NCI-H1694 (cell line): ENCODE measurements around the gene TAGAP.

Experiments used
- DNase-seq: peaks from one replicate; lab custom pipeline; 2025; lab: John Stamatoyannopoulos, UW

TAGAP gene

DNA sequence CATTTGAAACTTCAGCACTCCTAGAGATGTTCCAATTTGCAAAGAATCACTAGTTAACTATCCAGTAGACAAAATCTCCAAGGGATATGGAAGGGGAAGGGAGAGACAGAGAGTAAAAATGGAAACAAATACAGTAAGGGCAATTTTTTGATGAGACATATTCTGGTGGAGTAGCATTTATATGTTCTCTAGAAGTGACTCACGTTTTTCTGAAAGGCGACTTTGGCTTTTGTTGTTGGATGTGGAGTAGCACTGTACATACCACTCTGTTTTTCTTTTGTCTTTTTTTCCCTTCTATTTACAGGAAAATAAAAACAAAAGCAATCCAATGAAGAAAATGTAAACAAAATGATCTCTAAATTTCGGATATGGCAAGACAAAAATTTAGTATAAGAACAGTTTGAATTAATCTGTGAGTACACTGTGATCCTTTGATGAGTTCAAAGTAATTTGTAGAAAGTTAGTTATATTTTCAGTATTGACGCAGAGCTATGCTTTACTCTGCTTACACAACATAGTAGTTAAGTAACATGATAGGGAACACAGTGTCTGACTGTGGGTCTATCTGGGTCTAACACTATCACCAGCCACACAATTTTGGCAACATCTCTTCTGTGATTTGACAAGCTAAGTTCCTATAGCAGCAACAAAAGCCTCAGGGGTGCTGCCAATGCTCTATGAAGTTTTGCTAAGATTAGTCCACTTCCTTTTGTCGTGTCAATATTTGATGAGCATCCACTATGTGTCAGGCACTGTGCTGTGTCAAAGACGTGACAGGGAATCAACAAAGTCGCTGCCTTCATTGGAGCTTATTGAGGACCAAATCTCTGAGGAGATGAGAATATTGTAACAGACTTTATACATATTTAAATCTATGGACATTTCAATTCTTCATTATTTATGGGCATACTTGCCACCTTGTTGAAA, 27.3 kb upstream of the TAGAP start:
- no peak for DNase-seq

DNA sequence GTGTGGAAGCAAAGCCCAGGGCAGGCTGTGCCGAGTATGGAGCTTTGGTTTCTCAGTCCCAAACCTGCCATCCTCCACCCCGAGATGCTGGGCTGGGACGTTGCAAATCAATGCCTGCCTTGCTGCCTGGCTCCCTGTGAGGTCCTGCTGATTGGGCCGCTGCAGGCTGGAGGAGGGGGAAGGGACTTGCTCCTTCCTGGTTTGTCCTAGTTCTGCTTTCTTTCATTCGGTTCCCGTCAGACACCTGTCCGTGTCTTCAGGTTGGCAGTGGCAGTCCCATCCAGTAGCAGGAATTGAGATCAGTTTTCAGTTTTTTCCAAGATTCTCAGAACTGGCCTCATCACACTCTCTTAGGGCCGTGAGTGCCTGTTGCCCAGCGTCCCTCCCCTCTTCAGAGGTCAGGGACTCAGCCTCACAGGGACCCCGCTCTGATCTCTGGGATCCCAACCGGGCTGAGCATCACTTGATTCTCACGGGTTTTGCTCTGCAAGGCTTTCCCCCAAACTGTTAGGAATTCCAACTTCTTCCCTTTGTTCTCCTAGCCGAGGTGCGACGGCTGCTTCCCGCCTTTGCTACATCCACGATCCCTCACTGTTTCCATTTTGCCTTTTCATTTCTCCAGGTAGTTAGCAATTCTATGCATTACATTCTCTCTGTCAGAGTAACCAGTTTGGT, 24.2 kb upstream of the TAGAP start:
- no peak for DNase-seq

DNA sequence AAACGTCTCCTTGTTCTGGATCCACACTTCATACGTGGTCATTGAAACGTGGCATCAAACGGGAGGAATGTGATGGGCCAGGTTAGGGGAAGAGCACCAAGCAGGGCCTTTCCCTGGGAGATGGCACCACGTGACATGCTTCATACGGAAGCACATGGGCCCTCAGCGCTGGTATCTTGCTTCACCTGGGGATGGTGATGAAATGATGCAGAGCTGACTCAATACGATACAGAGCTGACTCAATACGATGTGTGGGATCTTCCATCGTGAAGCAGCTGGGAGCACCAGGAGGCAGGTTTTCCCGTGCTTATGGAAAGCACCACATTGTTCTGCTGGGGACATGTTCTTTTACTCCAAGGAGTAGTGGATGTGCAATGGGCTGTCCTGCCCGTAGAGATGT, 22.5 kb upstream of the TAGAP start:
- DNase-seq: no peak

DNA sequence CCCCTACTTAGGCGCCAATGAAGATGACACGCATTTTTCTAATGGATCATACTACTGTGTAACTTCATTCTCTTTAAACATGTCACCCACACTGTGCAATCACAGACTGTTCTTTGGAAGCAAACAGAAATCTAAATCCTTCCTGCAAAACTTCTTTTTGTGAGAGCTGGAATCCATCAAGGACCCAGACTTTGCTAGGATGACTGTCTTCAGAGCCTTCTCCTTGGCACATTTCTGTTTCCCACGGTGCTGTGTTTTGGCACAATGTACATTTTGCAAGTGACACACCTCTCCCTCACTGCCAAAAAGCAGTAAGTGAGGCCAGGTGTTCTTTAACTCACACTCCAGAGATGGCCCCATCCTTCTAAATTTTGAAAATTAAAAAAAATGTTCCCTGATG, 21.7 kb upstream of the TAGAP start:
- no peak for DNase-seq

DNA sequence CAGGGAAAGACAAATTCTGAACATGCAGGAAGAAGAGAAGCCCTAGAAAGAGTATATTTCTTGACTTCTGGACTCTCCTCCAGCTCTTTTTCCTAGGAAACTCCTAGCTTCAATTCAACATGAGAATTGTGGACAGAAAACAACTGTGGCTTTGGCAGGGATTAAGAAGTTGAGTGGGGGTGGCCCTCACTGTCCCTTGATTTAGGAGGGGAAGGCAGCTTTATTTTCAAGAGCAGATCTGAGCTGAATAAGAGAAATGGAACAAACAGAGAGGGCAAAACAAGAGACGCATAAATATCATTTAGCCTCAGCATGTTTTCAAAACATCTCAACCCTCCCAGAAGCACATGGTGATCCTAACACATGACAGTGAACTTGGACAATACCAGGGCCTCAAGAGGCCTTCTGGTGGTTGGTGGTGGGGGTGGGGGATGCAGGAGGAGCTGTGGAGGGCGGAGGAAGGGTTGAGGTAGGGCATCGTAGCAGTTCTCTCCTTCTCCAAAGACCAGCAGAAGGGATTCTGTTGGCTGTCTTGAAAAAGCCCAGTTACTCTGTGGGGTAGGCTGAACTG, 21.1 kb upstream of the TAGAP start:
- no peak for DNase-seq

DNA sequence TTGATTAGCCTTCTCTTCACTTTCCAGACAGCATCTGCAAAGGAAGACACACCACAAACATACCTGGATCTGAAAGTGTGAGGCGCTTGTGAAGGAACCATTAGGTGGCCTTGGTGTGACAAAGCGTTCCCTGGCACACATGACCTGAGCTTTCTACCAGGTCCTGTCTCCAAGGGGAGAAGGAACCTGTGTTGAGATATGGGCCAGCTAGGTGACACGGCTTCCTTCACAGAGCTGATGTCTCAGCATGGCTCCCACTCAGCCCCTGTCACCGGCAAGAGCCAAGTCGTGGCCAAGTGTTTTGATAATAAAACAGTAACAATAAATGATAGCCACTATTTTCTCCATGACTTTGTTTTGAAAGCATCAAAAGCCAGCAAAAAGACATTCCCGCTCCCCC, 20.3 kb upstream of the TAGAP start:
- no peak for DNase-seq

DNA sequence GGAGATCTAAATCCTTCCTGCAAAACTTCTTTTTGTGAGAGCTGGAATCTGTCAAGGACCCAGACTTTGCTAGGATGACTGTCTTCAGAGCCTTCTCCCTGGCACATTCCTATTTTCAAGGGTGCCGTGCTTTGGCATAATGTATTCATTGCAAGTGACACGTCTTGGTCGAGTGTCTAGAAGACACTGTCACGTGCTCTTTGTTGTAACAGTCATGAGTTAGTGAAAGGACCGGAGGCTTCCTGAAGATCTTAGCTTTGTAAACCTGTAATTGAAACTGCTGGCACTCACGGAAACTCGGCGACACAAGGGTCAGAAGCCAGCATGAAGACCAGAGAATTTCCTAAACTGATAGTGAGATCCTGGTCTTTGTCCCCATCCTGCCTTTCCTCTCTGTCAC, 19.7 kb upstream of the TAGAP start:
- DNase-seq: no peak

DNA sequence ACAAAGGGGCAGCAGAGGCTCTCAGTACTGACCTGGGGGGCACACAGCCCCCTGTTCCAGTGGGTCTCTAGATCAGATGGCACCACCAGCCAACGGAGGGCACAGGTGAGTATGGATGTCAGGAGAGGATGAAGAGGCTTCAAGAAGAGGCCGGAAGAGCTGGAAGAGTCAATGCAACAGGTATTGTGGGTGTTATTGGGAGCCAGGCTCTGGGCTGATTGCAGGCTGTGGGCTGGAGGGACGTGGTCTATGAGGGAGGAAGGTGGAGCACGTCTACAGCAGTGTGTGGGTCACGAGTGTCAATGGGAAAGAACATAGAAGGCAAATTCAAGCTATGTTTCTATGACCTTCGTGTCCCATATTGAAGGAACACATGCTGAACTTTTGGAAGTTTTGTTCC, 18.8 kb upstream of the TAGAP start:
- no peak for DNase-seq

DNA sequence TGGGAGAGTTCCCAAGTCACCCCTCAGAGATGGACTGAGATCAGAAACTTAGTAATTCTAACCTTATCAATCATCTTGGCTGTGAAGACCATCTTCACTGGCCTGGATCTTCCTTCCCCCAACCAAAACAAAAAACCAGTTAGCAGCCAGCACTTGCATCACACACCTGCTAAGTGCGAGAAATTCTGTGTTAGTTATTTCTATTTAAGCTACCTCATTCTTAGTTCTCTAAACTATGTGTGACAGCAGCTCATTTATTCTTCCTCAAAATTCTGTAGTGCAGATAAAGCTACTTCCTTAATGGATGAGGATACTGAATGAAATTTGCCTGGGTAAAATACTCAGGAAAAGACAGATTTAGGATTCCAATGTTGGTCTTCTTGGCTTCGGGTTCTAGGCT, 18.2 kb upstream of the TAGAP start:
- no peak for DNase-seq

DNA sequence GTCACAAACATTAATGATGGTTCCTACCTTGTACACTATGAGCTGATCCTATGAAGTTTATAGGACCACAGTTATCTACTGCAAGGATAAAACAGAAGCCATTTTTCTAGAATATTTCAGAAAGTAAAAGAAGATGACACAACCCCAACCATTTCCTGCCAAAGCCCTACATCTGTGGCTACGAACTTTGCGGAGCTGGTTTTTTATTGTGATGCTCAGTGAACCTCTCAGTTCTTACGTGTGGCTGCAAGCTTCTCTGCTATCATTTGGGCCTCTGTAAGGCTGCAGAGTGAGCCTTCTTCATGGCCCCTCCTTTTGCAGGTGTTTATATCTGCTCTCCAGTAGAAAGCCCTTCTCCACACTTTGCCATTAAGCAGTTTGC, 17.8 kb upstream of the TAGAP start:
- DNase-seq: no peak

DNA sequence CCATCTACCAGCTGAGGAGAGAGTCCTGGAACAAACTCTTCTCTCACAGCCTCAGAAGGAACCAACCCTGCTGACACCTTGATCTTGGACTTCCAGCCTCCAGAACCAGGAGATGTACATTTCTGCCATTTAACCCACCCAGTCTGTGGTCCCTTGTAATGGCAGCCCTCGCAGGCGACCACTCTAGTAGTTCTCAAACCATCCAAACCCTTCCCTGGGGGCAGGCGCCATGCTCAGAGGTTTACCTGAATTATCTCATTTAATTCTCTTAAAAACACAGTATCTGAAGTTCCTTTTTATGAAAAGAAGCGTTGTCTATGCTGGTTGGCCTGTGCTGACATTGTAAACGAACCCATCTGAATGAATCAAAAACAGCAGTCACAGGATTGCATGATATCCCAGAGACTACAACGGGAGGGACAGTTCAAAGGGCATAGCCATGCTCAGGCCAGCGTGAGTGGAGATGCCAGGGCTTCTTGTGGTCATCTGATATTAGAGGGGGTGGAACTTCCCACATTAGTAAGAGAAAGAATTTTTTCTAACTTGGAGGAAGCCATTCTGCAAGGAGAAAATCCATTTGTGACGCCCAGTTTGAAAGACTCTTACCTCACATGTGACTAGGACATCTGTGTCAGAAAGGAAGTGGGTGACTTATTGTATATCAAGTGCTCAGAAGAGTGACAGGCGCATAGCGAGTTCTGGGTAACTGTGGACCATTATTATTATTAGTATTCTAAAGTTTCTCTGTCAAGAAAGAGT, 17.2 kb upstream of the TAGAP start:
- no peak for DNase-seq

DNA sequence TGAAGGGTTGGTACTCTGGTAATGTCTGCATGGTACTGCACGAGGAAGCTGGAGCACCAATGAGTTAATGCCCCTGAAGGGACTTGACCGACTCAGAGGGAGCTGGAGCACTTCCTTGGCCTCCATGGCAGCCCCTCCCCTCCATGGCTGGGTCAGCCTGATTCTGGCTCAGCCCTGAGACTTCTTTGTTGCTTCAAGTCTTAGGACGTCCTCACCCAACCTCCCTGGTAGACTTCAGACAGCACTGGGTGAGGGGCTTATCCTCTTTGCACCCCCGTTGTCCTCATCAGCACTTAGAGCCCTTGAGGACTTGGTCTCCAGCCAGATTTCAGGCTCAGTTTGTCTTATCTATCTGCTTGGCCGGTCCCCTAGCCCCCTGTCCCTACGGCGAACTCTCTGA, 16.4 kb upstream of the TAGAP start:
- DNase-seq: no peak

DNA sequence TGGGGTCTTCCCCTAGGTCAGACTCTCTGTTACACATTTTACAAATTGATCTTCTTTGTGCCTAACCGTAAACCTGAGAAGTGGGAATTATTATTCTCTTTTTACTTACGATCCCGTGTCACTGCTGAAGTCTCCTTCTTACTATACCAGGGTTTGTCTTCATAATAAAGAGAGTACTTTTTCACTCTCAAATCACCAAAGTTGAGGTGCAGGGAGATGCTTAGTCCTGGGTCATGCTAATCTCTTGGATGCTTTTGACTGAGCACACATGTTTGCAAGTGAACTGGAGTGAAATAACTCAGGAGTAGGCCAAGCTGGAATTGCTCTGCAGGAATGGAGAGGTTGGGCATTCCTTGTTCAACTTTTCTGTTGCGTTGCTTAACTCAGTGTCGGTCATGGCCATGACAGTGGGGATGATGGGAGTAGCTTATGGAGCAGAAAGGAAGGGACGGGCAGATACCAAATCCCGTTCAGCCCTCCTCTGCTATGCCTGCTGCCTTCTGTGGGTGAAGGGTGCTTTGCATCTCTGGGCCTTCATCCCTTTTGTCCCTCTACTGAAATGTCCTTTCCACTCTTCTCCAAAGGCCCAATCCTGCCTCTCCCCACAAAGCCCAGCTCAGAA, 15.2 kb upstream of the TAGAP start:
- no peak for DNase-seq

DNA sequence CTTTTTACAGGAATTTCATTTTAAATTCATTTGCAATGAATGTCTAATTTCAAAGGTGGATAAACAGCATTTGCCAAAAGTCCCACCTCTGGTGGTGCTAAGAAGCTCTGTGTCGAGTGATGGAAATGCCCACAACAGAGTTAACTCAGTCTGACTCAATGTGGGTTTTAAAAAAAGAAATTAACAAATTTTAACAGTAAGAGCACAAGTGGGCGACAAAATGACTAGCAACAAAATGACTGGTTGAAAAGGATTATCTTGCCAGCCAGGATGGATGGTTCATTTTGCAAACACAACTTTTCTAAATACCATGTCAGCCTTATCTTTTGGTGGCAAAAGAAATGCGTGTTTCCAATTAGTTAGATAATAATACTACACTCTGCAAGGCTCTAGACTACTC, 14.3 kb upstream of the TAGAP start:
- DNase-seq: no peak

DNA sequence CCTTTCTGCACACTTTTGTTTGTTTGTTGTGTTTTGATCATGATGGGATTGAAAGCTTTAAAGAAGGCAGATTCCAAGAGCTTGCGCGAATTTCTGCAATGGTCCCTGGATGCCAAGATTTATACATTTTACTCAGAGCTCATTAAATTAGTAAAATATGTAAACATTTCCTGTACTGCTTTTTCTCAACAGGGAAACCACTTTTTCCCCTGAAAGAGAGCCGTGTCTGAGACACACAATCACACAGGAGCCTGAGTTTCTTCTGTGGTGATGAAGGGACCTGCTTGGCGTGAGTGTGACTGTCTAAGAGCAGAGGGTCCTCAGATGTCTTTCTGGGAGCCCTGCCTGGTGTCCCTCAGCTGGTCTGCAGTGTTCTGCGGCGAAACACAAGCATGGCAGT, 12.1 kb upstream of the TAGAP start:
- DNase-seq: no peak

DNA sequence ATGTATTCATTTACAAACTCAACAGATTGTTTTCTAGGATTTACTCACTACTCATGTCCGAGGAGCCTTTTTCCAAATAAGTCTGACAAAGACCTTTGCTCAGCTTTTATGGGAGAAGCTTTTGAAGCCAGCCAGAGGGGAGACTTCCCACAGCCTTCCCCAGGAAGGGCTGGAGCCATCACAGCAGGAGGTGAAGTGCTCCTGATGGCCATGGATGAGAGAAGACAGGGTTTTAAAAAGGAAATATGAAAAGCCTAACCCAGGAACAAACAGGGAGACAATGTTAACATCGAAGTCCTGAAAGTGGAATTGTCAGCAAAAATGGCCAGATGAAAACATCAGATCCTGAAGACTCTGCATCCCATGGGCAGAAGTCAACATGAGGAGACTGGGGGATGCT, 11.6 kb upstream of the TAGAP start:
- no peak for DNase-seq

DNA sequence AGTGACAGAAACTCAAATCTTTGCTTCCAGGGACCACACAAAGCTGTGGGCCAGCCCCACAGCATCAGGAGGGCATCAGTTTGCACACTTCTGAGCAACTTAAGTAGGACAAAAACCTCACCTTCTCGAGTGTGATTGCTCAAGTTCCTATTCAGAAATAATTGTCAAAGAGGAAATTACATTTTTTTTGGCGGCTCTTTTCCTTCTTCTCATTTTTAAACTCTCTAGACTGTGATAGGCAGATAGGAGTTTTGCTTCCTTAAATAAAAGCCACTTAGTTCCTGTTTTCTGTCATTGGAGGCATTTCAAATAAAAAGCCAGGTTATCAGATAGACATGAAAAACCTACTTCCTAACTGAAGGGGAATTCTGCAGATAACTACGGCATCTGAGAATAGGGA, 11.2 kb upstream of the TAGAP start:
- DNase-seq: no peak

DNA sequence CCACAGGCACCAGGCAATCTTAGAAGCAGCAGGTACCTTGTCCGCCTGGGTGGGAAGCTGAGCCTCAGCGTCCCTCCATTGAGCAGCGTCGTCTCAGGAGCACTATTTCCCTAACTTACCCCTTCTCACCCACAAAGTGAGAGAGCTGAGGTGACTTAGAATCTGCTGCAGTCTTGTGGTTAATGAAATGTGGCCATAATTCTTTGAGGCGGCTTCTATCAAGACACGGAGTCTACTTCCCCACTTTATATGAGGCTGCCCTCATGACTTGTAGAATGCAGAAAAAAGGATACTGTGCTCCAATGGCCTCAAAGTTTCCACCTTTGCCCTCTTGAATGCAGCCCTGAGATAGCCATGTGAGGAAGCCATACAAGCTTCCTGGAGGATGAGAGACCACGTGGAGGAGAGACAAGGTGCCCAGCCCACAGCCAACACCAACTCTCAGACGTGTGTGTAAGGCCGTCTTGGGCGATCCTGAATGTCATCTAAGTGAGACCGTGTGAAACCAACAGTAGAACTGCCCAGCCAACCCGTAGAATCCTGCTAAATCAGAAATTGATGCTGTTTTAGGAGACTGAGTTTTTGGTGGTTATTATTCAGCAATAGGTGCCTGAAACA, 9.1 kb upstream of the TAGAP start:
- no peak for DNase-seq

DNA sequence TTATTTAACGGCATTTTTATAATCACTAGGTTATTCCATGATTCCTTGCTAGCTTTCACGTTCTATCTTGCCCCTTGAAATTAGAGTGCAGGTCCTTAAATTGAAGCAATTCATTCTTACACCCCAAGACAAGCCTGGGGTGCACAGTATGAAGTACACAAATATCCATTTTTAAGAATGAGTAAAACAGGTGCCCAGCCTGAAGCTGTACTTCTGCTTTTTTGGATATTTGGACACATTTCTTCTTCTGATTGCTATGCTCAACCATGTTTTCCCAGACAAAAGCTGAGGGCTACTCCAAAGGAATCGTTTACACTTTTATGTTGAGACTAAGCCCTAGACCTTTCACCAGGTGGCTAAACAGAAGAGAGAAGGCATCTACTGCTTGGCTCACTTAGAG, 7.9 kb upstream of the TAGAP start:
- DNase-seq: no peak

DNA sequence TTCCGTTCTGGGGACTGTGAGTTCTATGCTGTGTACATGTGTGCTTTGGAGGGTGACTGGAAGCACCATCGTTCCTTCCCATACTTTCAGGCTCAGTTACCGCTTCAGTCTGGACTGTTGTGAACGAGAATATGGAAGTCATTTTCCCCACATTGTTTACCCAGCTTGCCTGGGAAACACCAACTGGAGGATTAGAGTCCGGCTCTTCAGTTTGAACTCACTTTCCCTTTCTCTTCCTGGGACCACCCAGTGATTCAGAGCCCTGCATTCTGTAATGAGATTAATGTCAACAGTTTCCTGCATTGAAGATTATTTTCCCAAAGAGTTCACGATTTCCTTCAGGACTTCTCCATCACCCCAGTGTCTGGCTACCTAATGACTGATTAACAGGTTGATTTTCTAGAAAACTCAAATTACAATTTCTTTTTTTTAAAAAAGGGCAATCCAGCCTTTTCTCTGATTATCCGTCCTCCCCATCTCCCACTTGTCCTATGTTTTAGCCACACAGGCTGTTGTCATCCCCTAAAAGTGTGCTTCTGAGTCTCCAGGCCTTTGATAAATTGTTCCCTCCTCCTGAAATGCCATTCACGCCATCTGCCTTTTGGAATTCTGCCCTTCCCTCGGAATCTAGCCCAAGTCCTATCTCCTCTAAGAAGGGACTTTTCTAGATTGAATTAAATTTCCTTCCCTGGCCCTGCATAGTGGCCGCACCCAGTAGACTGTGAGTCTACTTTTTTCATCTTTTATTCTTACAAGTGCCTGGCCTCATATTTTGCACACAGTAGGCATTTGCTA, 3.3 kb upstream of the TAGAP start:
- no peak for DNase-seq

DNA sequence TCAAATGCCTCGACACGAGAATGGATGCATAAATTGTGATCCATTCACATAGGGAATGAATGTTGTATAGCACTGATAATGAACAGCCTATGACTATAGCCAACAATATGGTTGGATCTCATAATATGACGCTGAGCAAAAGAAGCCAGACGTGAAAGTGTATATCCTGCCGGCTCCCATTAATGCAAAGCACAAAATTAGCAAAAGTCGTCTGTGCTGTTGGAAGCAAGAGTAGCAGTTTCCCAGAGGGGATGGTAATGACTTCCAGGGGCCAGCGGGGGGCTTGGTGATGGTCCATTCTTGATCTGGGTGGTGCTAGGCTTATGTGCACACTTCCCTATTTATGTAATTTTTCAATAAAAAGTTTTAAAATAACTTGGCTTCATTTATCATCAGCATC, 1.0 kb upstream of the TAGAP start:
- DNase-seq: no peak
